HG03469 (cell line): ENCODE results near the gene ATF1.
"Not testable (repeated sequence)": the region's sequence is repeated elsewhere in the genome, so short reads cannot be mapped to it uniquely, and the experiment has no call there.

Source experiments
- ATAC-seq: cut with Tn5 transposase; IDR thresholded peaks from one replicate; pipeline ENCODE4 v1.9.1; 2021; ENCODE audit warnings: mild to moderate bottlenecking, moderate library complexity, moderate number of reproducible peaks; ENCODE audit not compliant: unreplicated experiment

Gene ATF1

DNA sequence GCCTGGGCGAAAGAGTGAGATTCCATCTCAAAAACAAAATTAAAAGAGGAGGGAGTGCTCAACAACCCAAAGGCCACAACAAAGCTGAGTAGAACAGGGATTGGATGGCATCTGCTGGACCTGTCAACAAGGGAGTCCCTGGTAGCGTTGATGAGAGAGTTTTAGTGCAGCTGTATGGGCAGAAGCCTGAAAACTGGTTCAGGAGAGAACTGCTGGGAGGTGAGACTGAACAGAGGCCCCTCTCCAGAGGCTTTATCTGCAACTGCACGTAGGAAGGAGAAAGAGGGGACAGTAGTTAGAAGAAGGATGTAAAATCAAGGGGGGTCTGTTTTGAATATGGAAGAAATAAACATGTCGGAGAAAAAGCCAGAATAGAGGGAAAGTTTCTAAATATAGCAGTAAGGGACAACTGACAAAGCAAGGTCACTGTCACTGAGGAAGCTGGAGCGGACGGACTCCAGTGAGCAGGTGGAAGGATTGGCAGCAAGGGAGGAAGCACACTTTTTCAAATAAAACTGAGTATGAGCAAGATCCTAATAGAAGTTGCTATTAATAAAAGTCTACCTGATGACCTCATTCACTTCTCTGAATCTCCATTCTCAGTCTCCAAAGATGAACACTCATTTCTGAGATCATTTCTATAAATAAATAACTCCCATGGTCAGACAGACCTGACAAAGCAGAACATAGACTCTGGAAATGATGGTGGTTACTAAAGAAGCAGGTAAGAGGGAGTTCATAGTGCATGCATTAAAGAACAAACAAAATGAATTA is 11.8 kb upstream of the ATF1 start:
- no peak for ATAC-seq

DNA sequence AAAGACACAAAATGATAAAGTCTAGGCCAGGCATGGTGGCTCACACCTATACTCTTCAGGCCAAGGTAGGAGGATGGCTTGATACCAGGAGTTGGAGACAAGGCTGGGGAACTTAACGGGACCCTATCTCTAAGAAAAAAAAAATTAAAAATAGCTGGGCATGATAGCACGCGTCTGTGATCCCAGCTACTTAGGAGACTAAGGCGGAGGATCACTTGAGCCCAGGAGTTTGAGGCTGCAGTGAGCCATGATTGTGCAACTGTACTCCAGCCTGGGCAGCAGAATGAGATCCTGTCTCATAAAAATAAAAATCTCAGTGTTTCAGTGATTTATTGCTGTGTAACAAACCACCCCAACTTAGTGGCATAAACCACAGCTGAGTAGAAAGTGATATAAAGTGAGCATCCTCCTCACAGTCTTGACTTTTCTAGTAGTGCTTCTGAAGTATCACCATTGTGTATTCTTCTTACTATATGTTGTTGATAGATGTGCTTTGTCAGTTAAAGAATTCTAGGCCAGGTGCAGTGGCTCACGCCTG is 10.6 kb upstream of the ATF1 start:
- no peak for ATAC-seq

- ATAC-seq, result peak; percentile 27
These were observed 589 bp downstream of the ATF1 start for GRCh38 chr12:50764286-50765094.

GRCh38 chr12:50765095-50765911 is 1.4 kb downstream of the ATF1 start:
- no peak for ATAC-seq

DNA sequence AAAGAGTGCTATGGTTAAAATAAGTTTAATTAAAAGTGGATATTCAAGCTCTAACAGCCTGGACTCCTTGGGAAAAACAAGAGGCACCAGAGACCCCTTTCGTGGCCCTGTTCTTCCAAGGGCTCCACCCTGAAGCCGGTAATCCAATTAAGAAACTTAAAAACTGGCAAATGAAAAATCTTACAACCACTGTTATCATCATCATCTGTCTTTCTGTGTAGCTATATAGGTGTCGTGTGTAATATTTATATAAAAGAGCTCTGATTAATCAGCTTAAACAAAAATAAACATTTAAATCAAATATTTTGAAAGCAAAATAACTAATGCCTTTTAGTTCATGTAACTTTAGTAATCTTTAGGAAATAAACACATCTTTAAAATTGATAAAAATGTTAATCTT is 4.5 kb downstream of the ATF1 start:
- no peak for ATAC-seq

DNA sequence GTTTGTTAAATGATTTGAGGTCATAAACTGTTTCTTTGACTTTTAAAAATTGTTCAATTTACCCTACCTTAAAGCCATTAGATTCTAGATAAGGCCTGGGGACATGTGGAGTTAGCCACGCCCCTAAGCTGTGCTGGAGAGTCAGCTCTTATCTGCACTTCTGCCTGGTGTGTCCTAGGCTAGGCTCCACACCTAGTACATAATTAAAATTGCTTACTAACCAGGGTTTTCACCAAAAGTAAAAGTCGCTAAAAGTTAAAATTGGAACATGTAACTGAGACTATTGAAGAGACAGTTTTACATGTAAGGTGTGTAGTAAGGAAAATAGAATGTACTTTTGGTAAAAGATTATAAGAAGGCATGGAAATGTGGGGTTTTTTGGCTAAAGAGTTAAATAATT is 4.9 kb downstream of the ATF1 start:
- ATAC-seq, result not testable (repeated sequence)

GRCh38 chr12:50771409-50771808 is 7.5 kb downstream of the ATF1 start:
- ATAC-seq, result no peak

GRCh38 chr12:50772470-50772869 is 8.6 kb downstream of the ATF1 start:
- ATAC-seq, result no peak

DNA sequence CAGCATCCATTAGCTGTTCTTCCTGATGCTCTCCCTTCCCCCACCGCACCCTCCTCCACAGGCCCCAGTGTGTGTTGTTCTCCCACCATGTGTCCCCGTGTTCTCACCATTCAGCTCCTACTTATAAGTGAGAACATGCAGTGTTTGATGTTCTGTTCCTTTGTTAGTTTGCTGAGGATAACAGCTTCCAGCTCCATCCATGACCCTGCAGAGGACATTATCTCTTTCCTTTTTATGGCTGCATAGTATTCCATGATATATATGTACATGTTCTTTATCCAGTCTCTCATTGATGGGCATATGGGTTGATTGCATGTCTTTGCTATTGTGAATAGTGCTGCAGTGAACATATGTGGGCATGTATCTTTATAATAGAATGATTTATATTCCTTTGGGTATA is 9.0 kb downstream of the ATF1 start:
- ATAC-seq, result no peak

- ATAC-seq, result no peak
These were observed 11.3 kb downstream of the ATF1 start for GRCh38 chr12:50775251-50775650.

DNA sequence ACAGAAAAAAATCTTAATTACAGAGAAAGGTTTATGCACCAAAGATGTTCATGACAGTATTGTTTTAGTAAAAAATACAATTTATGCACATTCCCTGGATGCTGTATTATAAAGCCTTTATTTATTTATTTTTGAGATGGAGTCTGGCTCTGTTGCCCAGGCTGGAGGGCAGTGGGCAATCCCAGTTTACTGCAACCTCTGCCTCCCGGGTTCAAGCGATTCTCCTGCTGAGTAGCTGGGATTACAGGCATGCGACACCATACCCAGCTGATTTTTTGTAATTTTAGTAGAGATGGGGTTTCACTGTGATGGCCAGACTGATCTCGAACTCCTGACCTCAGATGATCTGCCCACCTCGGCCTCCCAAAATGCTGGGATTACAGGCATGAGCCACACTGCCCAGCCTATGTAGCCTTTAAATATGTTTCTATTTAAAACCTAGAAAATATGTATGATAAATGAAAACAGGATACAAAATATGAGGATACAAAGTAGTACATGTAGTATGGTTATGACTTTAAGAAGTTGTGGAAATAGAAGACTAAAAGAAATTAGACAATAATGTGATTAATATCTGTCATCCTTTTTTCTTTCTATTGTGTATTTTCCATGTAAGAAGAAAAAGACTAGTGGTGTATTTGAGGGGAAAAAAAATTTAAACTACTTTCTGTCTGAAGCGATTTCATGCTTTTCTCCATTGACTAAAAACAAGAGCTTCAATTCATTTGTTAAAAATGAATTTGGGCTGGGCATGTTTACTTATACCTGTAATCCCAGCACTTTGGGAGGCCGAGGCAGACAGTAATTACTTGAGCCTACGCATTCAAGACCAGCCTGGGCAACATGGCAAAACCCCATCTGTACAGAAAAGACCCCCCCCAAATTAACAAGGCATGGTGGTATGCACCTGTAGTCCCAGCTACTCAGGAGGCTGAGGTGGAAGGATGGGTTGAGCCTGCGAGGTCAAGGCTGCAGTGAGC is 13.1 kb downstream of the ATF1 start:
- ATAC-seq, result no peak

GRCh38 chr12:50778663-50779590 is 15.0 kb downstream of the ATF1 start:
- ATAC-seq, result no peak

- no peak for ATAC-seq
These were observed 16.1 kb downstream of the ATF1 start for GRCh38 chr12:50780013-50780412.

DNA sequence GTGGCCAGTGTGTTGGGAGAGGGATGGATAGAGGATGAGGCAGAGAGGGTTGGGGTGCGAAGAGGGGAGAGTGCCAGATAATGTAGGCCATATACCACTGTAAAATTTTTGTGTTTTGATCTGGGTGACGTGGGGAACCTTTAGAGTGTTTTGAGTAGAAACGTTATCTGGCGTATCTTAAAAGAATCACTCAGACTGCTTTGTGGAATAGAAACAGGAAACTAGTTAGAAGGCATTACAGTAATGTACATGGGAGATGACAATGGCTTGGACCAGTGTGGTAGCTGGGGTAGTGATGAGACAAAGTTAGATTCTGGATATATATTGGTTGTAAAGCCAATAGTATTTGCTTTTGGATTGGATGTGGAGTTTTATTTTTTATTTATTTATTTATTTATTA is 20.6 kb downstream of the ATF1 start:
- no peak for ATAC-seq

- no peak for ATAC-seq
These were observed 21.6 kb downstream of the ATF1 start for GRCh38 chr12:50785406-50786001.

DNA sequence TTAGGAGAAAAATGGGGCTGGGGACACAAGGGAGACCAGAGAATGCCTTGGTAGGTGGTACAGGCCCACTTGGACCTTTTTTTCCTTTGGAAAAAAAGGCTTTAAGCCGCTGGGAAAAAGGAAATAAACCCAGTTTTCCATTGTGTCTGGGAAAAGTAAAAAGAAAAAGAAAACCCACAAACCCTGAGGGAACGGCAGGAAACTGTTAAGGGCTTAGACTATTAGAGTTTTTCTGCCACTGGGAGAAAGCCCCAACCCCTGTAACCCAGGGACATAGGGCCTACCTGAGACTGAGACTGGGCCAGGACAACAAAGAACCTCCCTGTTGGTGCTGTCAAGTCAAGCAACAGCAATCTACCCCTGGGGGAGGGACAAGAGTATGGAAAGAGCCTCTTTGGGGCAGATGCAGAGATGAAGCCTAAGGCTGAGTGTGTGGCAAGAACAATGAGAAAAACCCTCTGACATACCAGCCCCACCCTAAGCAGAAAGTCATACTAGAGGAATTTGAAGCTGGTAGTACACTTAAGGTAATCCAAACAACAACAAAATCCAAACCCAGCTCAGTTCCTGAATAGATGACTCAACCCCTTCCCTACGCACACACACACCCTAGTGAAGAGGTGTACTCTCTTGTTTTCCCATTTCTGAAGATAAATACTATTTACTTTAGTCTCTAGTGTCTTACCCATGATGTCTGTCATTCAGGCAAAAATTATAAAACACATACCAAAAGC is 22.8 kb downstream of the ATF1 start:
- no peak for ATAC-seq

GRCh38 chr12:50787618-50788017 is 23.7 kb downstream of the ATF1 start:
- ATAC-seq, result no peak

GRCh38 chr12:50788561-50788960 is 24.7 kb downstream of the ATF1 start:
- no peak for ATAC-seq
